Esophagus (tissue), 2 donors: ENCODE results near the gene PNPLA1. TPM values are rescaled to one million over a fixed set of nuclear protein-coding genes. Genes with fewer than 3 reads are reported as not detected.
"Not testable (repeated sequence)": the region's sequence is repeated elsewhere in the genome, so short reads cannot be mapped to it uniquely, and the experiment has no call there.

Source experiments
- H3K27ac ChIP-seq, 2 donors: one replicate each; pipeline ENCODE4 v1.5.1; 2013; ENCODE audit warnings: low read depth in 2 of 2, mild to moderate bottlenecking in 2 of 2, inconsistent platforms in 1 of 2, low read length in 1 of 2, moderate library complexity in 1 of 2
- H3K27me3 ChIP-seq, 2 donors: one replicate each; pipeline ENCODE4 v1.6.1; 2013; ENCODE audit warnings: low read length in 2 of 2, control low read depth in 1 of 2, mild to moderate bottlenecking in 1 of 2; ENCODE audit not compliant: insufficient read depth in 2 of 2, control insufficient read depth in 1 of 2
- H3K36me3 ChIP-seq, 2 donors: one replicate each; pipeline ENCODE4 v1.6.1; 2013; ENCODE audit warnings: low read length in 1 of 2; ENCODE audit not compliant: control insufficient read depth in 2 of 2, insufficient read depth in 2 of 2
- H3K4me1 ChIP-seq, 2 donors: one replicate each; pipeline ENCODE4 v1.6.1; 2013; ENCODE audit warnings: low read length in 1 of 2; ENCODE audit not compliant: control insufficient read depth in 2 of 2, insufficient read depth in 2 of 2
- H3K4me3 ChIP-seq, 2 donors: one replicate each; pipeline ENCODE4 v1.5.1; 2013; ENCODE audit warnings: low read length in 2 of 2, mild to moderate bottlenecking in 2 of 2, low read depth in 1 of 2, moderate library complexity in 1 of 2
- H3K9me3 ChIP-seq, 2 donors: one replicate each; pipeline ENCODE4 v1.6.1; 2013; ENCODE audit warnings: mild to moderate bottlenecking in 2 of 2, low read depth in 1 of 2, low read length in 1 of 2, moderate library complexity in 1 of 2; ENCODE audit not compliant: control insufficient read depth in 2 of 2, insufficient read depth in 1 of 2
- WGBS, 2 donors: extraction: QIAGEN DNeasy Blood & Tissue Kit; methylation state at CpG; one replicate each; pipeline ENCODE4 v1.1.7; 2013; 5-methylcytosine and 5-hydroxymethylcytosine counted together
- polyA plus RNA-seq, 2 donors: library from polyadenylated mRNA; stranded (reverse); fragments of 200-250 nt; gene quantifications; one replicate each; pipeline ENCODE4 v1.2.3, GENCODE V29; 2013
- donor health status: healthy with polysubstance abuse.
- donor health status: Bipolar disorder and iron deficiency.

The PNPLA1 gene
- polyA plus RNA-seq, 2 donors: 0.02 to 0.04 TPM

- Histone ChIP-seq H3K27ac (no peak overlapping the region), H3K9me3 (no peaks in the 10 kb centered on the region), H3K4me1 (peaks cover 0 to 3% of the 10 kb centered on the region in 2 donors), H3K36me3 (no peaks in the 10 kb centered on the region), H3K4me3 (no peak overlapping the region), H3K27me3 (peaks cover 0 to 3% of the 10 kb centered on the region in 2 donors)
- 92 to 94% methylated on average over 1 of the region's 1 CpG for WGBS, 2 donors
These were observed 68.0 kb downstream of the PNPLA1 start for GRCh38 chr6:36337814-36338213.

DNA sequence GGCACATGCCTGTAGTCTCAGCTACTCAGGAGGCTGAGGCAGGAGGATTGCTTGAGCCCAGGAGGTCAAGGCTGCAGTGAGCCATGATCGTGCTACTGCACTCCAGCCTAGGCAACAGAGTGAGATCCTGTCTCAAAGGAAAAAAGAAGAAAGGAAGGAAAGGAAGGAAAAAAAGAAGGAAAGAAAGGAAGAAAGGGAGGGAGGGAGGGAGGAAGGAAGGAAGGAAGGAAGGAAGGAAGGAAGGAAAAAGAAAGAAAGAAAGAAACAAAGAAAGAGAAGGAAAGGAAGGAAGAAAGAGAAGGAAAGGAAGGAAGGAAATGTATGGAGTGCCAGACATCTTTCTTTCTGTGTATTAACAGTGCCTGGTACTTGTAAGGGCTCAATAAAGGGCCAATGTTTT lies 68.4 kb downstream of the PNPLA1 start:
- WGBS, 2 donors: 54 to 84% methylated on average over 1 of the region's 1 CpG
- H3K27me3 ChIP-seq, H3K4me3 ChIP-seq, H3K36me3 ChIP-seq, H3K4me1 ChIP-seq, H3K27ac ChIP-seq, H3K9me3 ChIP-seq: not testable (repeated sequence)

DNA sequence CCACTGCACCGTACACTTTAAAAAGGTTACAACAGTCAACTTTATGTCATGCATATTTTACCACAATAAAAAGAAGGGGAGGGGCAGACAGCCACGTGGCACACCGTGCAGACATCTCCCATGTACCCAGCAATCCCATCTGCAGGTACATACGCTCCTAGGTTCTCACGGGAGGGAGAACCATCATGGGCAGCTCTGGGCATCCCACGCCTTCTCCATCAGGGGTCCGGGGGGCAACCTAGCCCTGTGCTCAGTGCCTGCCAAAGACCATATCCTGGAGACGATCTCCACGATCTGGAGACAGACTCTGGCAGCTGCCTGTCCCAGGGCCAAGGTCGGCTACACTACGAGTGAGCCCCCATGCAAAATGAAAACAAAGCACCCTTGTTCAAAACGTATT lies 69.3 kb downstream of the PNPLA1 start:
- WGBS, 2 donors: 79 to 80% methylated on average over 12 of the region's 12 CpGs
- peaks cover 0 to 3% of the 10 kb centered on the region in 2 donors for H3K27me3 ChIP-seq
- H3K4me1 ChIP-seq: peaks cover 0 to 3% of the 10 kb centered on the region in 2 donors
- no peak overlapping the region for H3K4me3 ChIP-seq
- H3K27ac ChIP-seq: no peak overlapping the region
- no peaks in the 10 kb centered on the region for H3K36me3 ChIP-seq
- no peaks in the 10 kb centered on the region for H3K9me3 ChIP-seq

GRCh38 chr6:36340306-36340617 lies 70.4 kb downstream of the PNPLA1 start:
- Histone ChIP-seq H3K4me1 (peaks cover 0 to 4% of the 10 kb centered on the region in 2 donors), H3K27ac (no peak overlapping the region), H3K4me3 (no peak overlapping the region), H3K9me3 (no peaks in the 10 kb centered on the region), H3K36me3 (no peaks in the 10 kb centered on the region), H3K27me3 (peaks cover 0 to 3% of the 10 kb centered on the region in 2 donors)
- 60 to 64% methylated on average over 12 of the region's 12 CpGs for WGBS, 2 donors

- Histone ChIP-seq H3K4me3 (peak overlapping the region; percentile 2 to 29), H3K27ac (no peak overlapping the region), H3K4me1 (peaks cover 0 to 7% of the 10 kb centered on the region in 2 donors), H3K36me3 (no peaks in the 10 kb centered on the region), H3K9me3 (no peaks in the 10 kb centered on the region), H3K27me3 (peaks cover 0 to 3% of the 10 kb centered on the region in 2 donors)
- WGBS, 2 donors: 21 to 23% methylated on average over 36 of the region's 36 CpGs
These were observed 71.0 kb downstream of the PNPLA1 start for GRCh38 chr6:36340618-36341454.

DNA sequence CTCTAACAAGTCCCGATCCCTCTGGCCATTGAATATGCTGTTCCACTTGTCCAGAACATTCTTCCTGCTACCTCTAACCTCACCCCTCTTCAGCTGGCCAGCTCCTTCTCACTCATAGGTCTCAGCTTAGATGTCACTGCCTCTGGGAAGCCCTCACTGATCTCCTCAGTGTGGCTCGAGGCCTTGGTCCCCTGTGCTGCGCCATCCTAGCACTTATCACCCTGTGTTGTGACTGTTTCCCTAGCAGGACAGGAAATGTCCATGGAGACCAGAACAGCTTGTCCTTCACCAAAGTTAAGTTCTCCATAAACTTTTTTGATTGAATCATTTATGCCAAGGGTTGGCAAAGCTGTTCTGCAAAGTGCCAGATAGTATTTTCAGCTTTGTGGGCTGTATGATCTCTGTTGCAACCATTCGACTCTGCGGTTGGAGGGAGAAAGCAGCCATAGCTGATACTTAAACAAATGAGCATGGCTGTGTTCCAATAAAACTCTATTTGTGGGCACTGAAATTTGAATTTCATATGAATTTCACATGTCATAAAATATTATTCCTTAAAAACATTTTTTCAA lies 73.3 kb downstream of the PNPLA1 start:
- H3K4me1 ChIP-seq: peaks cover 0 to 7% of the 10 kb centered on the region in 2 donors
- no peaks in the 10 kb centered on the region for H3K36me3 ChIP-seq
- H3K4me3 ChIP-seq: no peak overlapping the region
- H3K27me3 ChIP-seq: peaks cover 0 to 3% of the 10 kb centered on the region in 2 donors
- 84 to 86% methylated on average over 5 of the region's 5 CpGs for WGBS, 2 donors
- no peak overlapping the region for H3K27ac ChIP-seq
- no peaks in the 10 kb centered on the region for H3K9me3 ChIP-seq

GRCh38 chr6:36345681-36346466 lies 76.0 kb downstream of the PNPLA1 start:
- peaks cover 0 to 9% of the 10 kb centered on the region in 2 donors for H3K4me1 ChIP-seq
- no peaks in the 10 kb centered on the region for H3K27me3 ChIP-seq
- no peaks in the 10 kb centered on the region for H3K9me3 ChIP-seq
- WGBS, 2 donors: 72 to 74% methylated on average over 13 of the region's 13 CpGs
- no peaks in the 10 kb centered on the region for H3K36me3 ChIP-seq
- H3K27ac ChIP-seq: no peak overlapping the region
- no peak overlapping the region for H3K4me3 ChIP-seq

- Histone ChIP-seq H3K36me3 (no peaks in the 10 kb centered on the region), H3K27me3 (no peaks in the 10 kb centered on the region), H3K4me3 (no peak overlapping the region), H3K4me1 (peaks cover 0 to 9% of the 10 kb centered on the region in 2 donors), H3K9me3 (no peaks in the 10 kb centered on the region), H3K27ac (no peak overlapping the region)
- WGBS, 2 donors: 91 to 94% methylated on average over 20 of the region's 20 CpGs
These were observed 76.8 kb downstream of the PNPLA1 start for GRCh38 chr6:36346486-36347273.

- peaks cover 0 to 9% of the 10 kb centered on the region in 2 donors for H3K4me1 ChIP-seq
- no peak overlapping the region for H3K4me3 ChIP-seq
- H3K27me3 ChIP-seq: no peaks in the 10 kb centered on the region
- H3K36me3 ChIP-seq: no peaks in the 10 kb centered on the region
- H3K27ac ChIP-seq: no peak overlapping the region
- H3K9me3 ChIP-seq: no peaks in the 10 kb centered on the region
- 72 to 91% methylated on average over 4 of the region's 4 CpGs for WGBS, 2 donors
These were observed 77.8 kb downstream of the PNPLA1 start for GRCh38 chr6:36347621-36348020.
